OCI-LY1 (cell line): Measurements from ENCODE around the gene WASHC1.
"Not testable (repeated sequence)": the region's sequence is repeated elsewhere in the genome, so short reads cannot be mapped to it uniquely, and the experiment has no call there.

Source experiments
- H2AFZ ChIP-seq: fragments of 200-600 bp; sonication (generic), shearing (Covaris generic); 2 replicates; pipeline ENCODE4 v1.6.0; 2014; ENCODE audit warnings: antibody characterized with exemption, mild to moderate bottlenecking, low read length
- H3F3A ChIP-seq: fragments of 200-600 bp; sonication (generic), shearing (Covaris generic); 2 replicates; pipeline ENCODE4 v1.6.0; 2014; ENCODE audit warnings: mild to moderate bottlenecking, antibody characterized with exemption, low read length, moderate library complexity; ENCODE audit not compliant: insufficient read depth
- H3K27ac ChIP-seq: fragments of 200-600 bp; sonication (generic); 2 replicates; pipeline ENCODE4 v1.5.1; 2014; ENCODE audit warnings: low read length, mixed run types, mild to moderate bottlenecking, low read depth; ENCODE audit not compliant: poor library complexity, severe bottlenecking
- H3K27me3 ChIP-seq: fragments of 200-600 bp; sonication (generic); 2 replicates; pipeline ENCODE4 v1.6.0; 2014; ENCODE audit warnings: antibody characterized with exemption, mild to moderate bottlenecking, low read length, moderate library complexity; ENCODE audit not compliant: insufficient read depth
- H3K36me3 ChIP-seq: fragments of 200-600 bp; sonication (generic); 2 replicates; pipeline ENCODE4 v1.6.1; 2014; ENCODE audit warnings: mild to moderate bottlenecking, antibody characterized with exemption, low read length, moderate library complexity, mixed read lengths; ENCODE audit not compliant: insufficient read depth
- H3K4me1 ChIP-seq: fragments of 200-600 bp; sonication (generic); 2 replicates; pipeline ENCODE4 v1.5.1; 2014; ENCODE audit warnings: mild to moderate bottlenecking, low read length, moderate library complexity; ENCODE audit not compliant: insufficient read depth, severe bottlenecking
- H3K4me2 ChIP-seq: fragments of 200-600 bp; sonication (generic), shearing (Covaris generic); 2 replicates; pipeline ENCODE4 v1.6.1; 2014; ENCODE audit warnings: low read length
- H3K4me3 ChIP-seq: fragments of 200-600 bp; sonication (generic); 2 replicates; pipeline ENCODE4 v1.5.1; 2014; ENCODE audit warnings: low read length, low read depth, mild to moderate bottlenecking, mixed read lengths; ENCODE audit not compliant: poor library complexity, severe bottlenecking
- H3K79me2 ChIP-seq: fragments of 200-600 bp; shearing (Covaris generic); 2 replicates; pipeline ENCODE4 v1.6.1; 2016; ENCODE audit warnings: mixed run types, low read length, mixed read lengths; ENCODE audit not compliant: insufficient read depth
- H3K9ac ChIP-seq: fragments of 200-600 bp; sonication (generic), shearing (Covaris generic); 2 replicates; pipeline ENCODE4 v1.6.1; 2014; ENCODE audit warnings: mild to moderate bottlenecking, low read length, mixed read lengths
- H3K9me2 ChIP-seq: fragments of 200-600 bp; sonication (generic), shearing (Covaris generic); 2 replicates; pipeline ENCODE4 v1.6.1; 2014; ENCODE audit warnings: low read depth, mild to moderate bottlenecking, low read length, mixed read lengths
- H3K9me3 ChIP-seq: fragments of 200-600 bp; shearing (Covaris generic); 2 replicates; pipeline ENCODE4 v1.6.1; 2014; ENCODE audit warnings: low read length, mixed read lengths
- H4K20me1 ChIP-seq: fragments of 200-600 bp; sonication (generic), shearing (Covaris generic); 2 replicates; pipeline ENCODE4 v1.6.0; 2016; ENCODE audit warnings: mild to moderate bottlenecking, low read length; ENCODE audit not compliant: insufficient read depth

Gene WASHC1

DNA sequence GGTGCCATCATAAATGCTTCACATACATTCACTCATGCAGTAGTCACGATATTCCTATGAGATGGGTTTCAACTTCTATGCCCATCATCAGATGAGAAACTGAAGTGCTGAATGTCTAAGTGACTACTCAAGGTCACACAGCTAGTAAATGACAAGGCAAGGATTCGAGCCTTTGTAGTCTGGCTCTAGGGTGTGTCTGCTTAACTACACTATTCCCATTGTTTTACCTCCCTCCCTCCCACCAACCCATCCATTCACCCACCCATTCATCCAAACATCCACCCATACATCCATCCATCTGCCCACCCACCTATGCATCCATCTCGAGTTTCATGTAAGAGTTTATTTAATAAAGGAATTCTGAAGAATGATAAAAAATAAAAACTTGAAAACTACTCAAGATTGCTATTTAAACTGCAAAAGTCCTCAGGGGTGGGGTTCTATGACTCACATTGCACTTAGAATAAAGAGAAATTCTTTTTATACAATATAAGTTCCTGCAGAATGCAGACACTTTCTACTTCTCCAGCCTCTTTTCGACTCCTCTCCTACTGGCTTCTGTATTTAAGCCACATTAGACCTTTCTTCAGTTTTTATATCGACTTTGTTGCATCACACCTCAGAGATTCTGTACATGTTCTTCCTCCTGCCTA is 19.1 kb upstream of the WASHC1 start:
- H2AFZ ChIP-seq, H3K4me3 ChIP-seq, H3F3A ChIP-seq, H3K9me3 ChIP-seq, H3K9ac ChIP-seq, H3K27me3 ChIP-seq, H3K79me2 ChIP-seq, H3K4me1 ChIP-seq, H4K20me1 ChIP-seq, H3K27ac ChIP-seq, H3K9me2 ChIP-seq, H3K4me2 ChIP-seq, H3K36me3 ChIP-seq: not testable (repeated sequence)

DNA sequence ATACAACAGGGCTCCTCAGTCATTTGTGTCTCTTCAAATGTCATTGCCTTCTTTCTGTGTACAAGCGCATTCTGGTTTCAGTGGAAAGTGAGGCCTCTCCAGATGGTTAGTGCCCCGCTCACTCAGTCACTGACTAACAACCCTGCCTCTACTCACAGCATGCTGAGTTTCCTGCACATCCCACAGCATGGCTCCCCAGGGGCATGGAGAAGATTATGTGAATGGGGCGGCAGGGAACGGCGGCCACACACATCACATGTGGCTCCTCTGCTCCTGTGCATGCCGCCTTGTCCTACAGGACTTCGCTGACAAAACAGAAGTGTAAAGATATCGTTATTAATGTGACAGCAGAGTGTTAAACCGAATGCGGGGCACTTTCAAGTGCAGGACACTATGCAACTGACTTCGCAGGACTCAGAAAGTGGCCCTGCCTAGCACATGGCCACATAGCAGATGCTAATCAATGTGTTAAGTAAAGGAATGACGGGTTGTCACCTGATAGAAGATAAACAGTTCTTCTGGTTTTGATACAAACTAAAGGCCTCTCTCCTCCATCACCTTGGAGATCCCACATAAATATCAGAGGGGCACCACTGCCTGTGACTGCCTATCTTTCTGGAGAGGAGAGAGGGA is 17.5 kb upstream of the WASHC1 start:
- not testable (repeated sequence) for H3K79me2 ChIP-seq, H3K9me2 ChIP-seq, H3K4me2 ChIP-seq, H3K27me3 ChIP-seq, H3K27ac ChIP-seq, H3F3A ChIP-seq, H3K4me3 ChIP-seq, H4K20me1 ChIP-seq, H3K4me1 ChIP-seq, H3K36me3 ChIP-seq, H2AFZ ChIP-seq, H3K9me3 ChIP-seq, H3K9ac ChIP-seq

DNA sequence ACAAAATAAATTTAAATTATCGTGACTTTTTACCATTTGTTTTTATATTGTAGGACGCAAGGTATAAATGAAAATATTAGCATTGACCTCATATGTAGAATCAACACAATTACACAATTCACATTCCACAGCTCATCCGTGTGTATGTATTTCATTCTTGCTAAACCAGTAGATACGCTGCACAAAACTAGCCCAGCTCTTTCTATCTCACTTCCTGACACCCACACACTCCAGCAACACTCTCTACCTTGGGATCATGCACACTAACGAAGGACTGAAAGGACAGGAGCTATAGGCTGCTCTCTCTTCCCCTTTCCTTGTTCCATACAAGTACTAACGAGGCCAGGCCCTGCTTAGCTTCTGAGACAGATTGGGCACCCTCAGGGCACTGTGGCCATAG is 16.9 kb upstream of the WASHC1 start:
- not testable (repeated sequence) for H3K27ac ChIP-seq, H3K36me3 ChIP-seq, H3K9me3 ChIP-seq, H3K79me2 ChIP-seq, H3K9ac ChIP-seq, H3K27me3 ChIP-seq, H3K4me3 ChIP-seq, H3K4me1 ChIP-seq, H3F3A ChIP-seq, H3K4me2 ChIP-seq, H3K9me2 ChIP-seq, H4K20me1 ChIP-seq, H2AFZ ChIP-seq

DNA sequence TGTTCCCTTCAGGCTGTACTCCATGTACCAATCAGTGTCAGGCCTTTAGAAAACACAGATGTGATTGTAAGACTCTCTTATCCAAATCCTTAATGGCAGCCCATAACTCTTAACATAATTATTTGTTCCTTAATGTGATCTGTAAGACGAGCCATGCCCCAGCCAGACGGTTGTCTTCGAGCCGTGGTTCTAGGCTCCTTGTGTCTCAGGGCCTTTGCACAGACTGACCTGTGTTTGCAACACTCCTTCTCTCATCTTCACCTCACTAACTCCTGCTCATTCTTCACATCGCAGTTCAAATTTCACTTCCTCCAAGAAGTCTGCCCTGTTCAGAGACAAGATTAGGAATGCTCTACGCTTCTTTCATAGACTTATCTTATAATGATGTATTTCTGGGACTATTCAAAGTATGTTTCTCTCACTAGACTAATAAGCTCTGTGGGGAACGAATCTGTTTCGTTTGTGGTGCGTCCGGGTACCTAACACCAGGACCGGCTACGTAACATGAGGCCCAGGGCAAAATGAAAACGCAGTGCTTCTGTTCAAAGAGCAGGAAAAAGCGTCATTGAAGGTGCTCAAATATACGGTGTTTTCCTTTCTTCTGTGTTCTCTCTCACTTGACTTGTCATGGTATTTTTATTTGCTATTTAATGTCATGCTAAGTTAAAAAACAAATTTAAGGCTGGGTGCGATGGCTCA is 16.1 kb upstream of the WASHC1 start:
- not testable (repeated sequence) for H3K9ac ChIP-seq, H2AFZ ChIP-seq, H3K9me3 ChIP-seq, H3K36me3 ChIP-seq, H3K27ac ChIP-seq, H3K79me2 ChIP-seq, H4K20me1 ChIP-seq, H3K9me2 ChIP-seq, H3K4me1 ChIP-seq, H3K4me2 ChIP-seq, H3K4me3 ChIP-seq, H3K27me3 ChIP-seq, H3F3A ChIP-seq

DNA sequence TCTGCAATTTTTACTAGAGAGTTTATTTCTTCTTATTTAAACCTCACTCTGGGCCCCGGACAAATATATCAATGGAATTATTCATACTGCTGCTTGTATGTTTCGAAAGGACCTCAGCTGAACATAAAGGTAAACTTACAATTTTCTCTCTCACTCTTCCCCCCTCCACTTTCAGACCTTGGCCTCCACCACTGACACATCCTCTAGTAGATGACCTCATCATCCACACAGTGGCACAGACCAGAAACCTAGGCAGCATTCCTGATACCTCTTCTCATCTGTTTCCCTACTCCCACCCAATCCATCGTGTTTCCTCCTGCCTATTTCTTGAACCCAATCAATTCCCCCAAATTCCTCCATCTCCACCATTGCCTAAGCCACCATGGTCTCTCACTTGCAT is 15.2 kb upstream of the WASHC1 start:
- not testable (repeated sequence) for H3K36me3 ChIP-seq, H3K4me3 ChIP-seq

DNA sequence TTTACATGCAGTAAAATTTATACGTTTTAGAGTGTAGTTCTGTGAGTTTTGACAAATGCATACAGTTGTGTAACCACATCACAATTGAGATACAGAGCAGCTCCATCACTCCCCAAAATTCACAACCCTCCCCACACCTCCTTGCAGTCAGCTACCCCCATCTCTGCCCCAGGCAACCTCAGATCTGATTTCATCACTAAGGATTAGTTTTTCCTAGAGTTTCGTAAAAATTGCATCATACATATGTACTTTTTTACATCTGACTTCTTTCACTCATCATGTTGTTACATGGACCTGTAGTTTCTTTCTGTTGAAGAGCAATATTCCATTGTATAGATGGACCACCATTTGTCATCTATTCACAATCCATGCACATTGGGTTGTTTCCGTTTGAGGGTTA is 14.4 kb upstream of the WASHC1 start:
- H3K36me3 ChIP-seq, H3K9me3 ChIP-seq, H3K27me3 ChIP-seq, H3K27ac ChIP-seq, H2AFZ ChIP-seq, H4K20me1 ChIP-seq, H3K4me1 ChIP-seq, H3F3A ChIP-seq, H3K9ac ChIP-seq, H3K4me3 ChIP-seq, H3K79me2 ChIP-seq, H3K9me2 ChIP-seq, H3K4me2 ChIP-seq: not testable (repeated sequence)

More for the DNA sequence above, 15.2 kb upstream of the WASHC1 start:
- not testable (repeated sequence) for H3K27ac ChIP-seq, H3K79me2 ChIP-seq, H3K4me1 ChIP-seq, H3K9me2 ChIP-seq, H2AFZ ChIP-seq, H4K20me1 ChIP-seq, H3K9ac ChIP-seq, H3F3A ChIP-seq, H3K9me3 ChIP-seq, H3K4me2 ChIP-seq, H3K27me3 ChIP-seq

DNA sequence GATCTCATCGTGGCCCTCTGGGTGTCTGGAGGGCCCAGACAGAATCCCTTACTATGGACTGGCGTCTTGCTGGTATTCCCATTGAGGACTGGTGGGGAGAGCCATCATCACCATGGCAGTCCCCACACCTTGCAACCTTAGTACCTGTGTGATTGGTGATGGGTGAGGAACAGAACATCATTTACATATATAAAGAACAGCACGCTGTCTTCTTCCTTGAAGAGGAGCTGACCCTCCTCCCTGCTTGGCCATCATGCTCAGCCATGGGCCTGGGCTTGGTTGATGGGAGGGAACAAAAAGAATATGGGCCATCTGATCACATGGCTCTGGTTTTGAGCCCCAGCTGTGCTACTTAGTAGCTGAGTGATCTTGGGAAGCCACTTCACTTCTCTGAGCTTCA is 13.9 kb upstream of the WASHC1 start:
- H3K9ac ChIP-seq, H3K4me2 ChIP-seq, H3K9me3 ChIP-seq, H3K79me2 ChIP-seq, H3K9me2 ChIP-seq, H4K20me1 ChIP-seq, H3K4me3 ChIP-seq, H2AFZ ChIP-seq, H3K36me3 ChIP-seq, H3K27ac ChIP-seq, H3K4me1 ChIP-seq, H3F3A ChIP-seq, H3K27me3 ChIP-seq: not testable (repeated sequence)
